22Rv1 (cell line): Measurements from ENCODE around the gene TRIOBP.

Experiments used
- H3K27ac ChIP-seq: fragments of 450-650 bp; 2 replicates; pipeline ENCODE4 v1.5.1; 2017
- CTCF ChIP-seq: fragments of 450-650 bp; IDR thresholded peaks from 2 replicates; pipeline ENCODE4 v1.5.1; 2017; ENCODE audit warnings: mild to moderate bottlenecking
- ZFX ChIP-seq: fragments of 450-650 bp; IDR thresholded peaks from 2 replicates; pipeline ENCODE4 v1.6.1; 2017; ENCODE audit warnings: antibody characterized with exemption, borderline replicate concordance

TRIOBP gene

GRCh38 chr22:37732699-37733607 is 36.1 kb downstream of the TRIOBP start:
- TF ChIP-seq ZFX: no peak
- TF ChIP-seq CTCF: no peak
- peak overlapping the region; percentile 96 for H3K27ac ChIP-seq

- H3K27ac ChIP-seq: 0 out of 2 replicates have a peak overlapping the region, but pooled peaks have one; percentile 12
- TF ChIP-seq ZFX (no peak), CTCF (no peak)
Observed at GRCh38 chr22:37733625-37734401, 37.0 kb downstream of the TRIOBP start.

GRCh38 chr22:37734402-37734700 is 37.5 kb downstream of the TRIOBP start:
- TF ChIP-seq CTCF (no peak), ZFX (no peak)
- H3K27ac ChIP-seq: no peak overlapping the region

- no peak overlapping the region for H3K27ac ChIP-seq
- TF ChIP-seq CTCF: peak; percentile 38
- TF ChIP-seq ZFX: no peak
Observed at GRCh38 chr22:37734964-37735451, 38.2 kb downstream of the TRIOBP start.

- TF ChIP-seq ZFX: no peak
- TF ChIP-seq CTCF: no peak
- H3K27ac ChIP-seq: no peak overlapping the region
Observed at GRCh38 chr22:37739035-37739434, 42.2 kb downstream of the TRIOBP start.

- no peak for TF ChIP-seq CTCF
- TF ChIP-seq ZFX: no peak
- no peak overlapping the region for H3K27ac ChIP-seq
Observed at GRCh38 chr22:37739611-37740049, 42.8 kb downstream of the TRIOBP start.
